HG02885 (cell line): Measurements from ENCODE around the gene DSG2.

Experiments used
- ATAC-seq: cut with Tn5 transposase; IDR thresholded peaks from one replicate; pipeline ENCODE4 v1.9.1; 2021; ENCODE audit warnings: mild to moderate bottlenecking; ENCODE audit not compliant: unreplicated experiment, poor library complexity

DSG2 gene

DNA sequence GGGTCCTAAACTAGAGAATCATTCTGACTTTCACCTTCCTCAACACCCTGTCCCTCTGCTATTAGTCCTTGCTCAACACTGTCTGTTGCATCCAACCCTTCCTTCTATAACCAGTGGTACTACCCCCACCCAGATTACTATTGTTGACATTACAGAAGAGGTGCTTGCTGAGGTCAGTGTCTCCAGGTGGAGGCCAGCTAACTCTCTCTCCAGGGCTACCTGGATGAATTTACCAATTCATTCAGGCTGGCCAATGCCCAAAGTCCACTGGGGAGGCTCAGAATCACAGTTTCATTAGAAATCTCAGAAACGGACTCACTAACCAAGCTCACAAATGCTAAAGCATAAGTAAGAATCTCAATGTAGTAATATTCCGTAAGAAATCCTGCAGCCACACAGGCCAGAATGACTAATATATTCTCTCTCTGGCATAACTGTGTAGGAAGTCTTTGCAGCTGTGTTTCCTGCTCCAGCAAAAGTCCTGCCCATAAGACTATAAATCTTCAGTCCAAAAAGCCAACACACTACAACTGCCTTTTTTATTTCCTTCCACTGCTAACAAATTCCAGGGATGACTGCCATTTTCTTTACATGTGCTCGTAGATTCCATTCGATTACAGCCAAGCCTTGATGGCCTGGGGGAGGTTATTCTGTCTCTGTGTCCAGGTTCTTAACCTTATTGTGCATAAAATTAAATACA, 83.7 kb downstream of the DSG2 start:
- ATAC-seq = no peak

DNA sequence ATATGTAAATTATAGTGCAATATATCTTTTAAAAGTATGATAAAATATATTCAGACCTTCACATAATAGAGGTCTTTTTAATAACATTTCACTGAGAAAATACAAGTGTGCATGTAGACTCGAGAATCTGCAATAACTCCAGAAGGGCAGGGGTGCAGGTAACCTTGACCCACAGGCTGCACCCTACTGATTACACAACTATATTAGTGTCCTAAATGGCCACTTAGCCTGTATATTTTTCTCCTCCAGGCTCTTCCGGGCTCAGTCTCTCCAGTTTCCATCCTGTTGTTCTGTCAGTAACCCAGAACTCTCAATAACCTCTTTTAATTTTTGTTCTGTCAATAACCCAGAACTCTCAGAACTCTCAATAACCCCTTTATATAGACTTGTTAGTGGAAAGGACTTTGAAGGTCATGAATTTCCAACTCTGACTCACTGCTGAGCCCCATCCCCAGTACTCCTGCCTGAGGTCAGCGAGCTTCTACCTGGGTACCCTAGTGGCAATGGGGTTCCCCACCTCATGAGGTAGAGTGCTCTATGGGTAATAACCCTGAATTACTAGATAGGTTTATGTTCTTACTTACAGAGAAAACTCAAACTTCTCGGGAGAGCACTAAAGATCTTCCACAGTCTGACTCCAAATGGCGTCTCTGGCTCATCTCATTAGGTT, 85.3 kb downstream of the DSG2 start:
- no peak for ATAC-seq

DNA sequence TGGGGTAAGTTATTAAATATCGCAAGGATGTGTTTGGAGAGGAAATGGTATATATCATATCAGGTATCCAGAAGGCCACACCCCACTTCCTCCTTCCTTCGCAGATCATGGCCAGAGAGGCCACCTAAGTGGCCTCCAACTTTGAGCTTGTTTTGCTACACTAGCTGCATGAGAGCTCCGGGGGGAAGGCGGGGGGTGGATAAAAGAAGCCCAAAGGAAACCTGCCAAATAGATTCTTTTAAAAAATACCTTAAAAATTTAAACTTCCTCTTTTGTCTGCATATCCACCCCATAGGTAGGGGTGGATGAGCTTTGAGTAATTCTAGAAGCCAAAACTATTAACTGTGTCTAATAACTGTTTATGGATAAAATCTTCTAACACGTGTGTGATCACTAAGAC, 88.0 kb downstream of the DSG2 start:
- no peak for ATAC-seq

DNA sequence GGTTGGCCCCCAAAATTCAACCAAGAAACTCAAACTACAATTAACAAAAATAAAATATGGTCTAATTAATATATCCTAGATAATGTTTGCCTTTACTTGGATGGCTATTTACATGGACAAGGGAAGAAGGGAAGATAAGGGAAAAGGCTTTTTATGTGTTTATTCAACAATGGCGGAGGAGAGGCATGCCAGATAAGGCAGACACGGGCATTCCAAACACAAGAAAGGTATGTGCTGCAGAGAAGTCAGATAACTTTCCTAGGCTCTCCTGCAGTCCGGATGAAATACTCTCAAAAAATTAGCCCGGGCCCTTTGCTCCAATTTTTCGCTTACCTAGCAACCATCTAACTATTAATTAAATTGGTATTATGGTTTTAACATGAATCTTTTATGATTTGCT, 88.6 kb downstream of the DSG2 start:
- no peak for ATAC-seq

DNA sequence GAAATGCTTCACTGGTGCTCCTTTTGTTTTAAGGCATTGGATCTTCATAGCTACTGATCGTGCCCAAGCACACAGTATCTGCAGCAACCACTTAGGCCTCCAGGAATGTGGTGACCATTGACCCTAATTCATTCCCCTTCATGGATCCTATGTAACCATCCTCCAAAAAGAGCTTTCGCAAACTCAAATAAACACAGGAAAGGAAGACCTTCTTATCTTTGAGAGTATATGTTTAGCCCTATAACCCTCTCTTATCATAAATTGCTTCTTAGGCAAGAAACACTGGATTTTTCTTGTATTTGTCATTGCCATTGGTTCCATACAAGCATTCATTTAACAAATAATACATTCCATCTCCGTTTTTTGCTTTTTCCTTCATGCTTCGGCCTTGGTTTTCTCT, 89.6 kb downstream of the DSG2 start:
- ATAC-seq = no peak

DNA sequence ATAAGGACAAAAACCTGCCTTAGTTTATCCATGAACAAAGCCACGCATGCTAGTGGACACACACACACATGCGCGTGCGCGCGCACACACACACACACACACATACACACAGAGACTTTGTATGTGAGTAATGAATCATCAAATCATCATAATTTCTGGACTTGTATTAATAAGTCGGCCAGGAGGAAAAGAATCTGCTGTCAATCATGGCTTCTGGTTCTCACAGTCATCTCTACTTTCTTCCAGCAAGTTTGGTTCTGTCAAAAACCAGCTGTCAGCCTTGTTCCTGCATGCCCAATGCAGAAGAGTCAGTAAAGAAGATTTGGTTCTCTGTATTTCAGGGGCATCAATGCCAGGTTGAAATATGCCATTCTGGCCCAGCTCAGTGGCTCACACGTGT, 92.6 kb downstream of the DSG2 start:
- ATAC-seq = no peak

DNA sequence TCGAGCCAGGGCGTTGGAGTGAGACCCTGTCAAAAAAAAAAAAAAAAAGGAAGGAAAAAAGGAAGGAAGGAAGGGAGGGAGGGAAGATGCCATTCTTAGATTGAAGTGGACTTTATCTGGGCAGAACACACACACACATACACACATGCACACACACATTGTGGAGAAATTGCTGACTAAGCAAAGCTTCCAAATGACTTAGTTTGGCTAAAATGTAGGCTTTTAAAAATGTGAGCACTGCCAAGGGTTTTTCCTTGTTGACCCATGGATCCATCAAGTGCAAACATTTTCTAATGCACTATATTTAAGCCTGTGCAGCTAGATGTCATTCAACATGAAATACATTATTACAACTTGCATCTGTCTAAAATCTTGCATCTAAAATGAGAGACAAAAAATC, 93.1 kb downstream of the DSG2 start:
- ATAC-seq = no peak

DNA sequence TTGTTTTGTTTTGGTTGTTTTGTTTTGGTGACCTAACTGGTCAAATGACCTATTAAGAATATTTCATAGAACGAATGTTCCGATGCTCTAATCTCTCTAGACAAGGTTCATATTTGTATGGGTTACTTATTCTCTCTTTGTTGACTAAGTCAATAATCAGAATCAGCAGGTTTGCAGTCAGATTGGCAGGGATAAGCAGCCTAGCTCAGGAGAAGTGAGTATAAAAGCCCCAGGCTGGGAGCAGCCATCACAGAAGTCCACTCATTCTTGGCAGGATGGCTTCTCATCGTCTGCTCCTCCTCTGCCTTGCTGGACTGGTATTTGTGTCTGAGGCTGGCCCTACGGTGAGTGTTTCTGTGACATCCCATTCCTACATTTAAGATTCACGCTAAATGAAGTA, 93.7 kb downstream of the DSG2 start, which contains the start of gene TTR:
Gene TTR (plus strand): TSS at position 250 of the 400 bp plus-strand sequence. CDS start 26 bp downstream, at position 276.
- ATAC-seq = no peak

DNA sequence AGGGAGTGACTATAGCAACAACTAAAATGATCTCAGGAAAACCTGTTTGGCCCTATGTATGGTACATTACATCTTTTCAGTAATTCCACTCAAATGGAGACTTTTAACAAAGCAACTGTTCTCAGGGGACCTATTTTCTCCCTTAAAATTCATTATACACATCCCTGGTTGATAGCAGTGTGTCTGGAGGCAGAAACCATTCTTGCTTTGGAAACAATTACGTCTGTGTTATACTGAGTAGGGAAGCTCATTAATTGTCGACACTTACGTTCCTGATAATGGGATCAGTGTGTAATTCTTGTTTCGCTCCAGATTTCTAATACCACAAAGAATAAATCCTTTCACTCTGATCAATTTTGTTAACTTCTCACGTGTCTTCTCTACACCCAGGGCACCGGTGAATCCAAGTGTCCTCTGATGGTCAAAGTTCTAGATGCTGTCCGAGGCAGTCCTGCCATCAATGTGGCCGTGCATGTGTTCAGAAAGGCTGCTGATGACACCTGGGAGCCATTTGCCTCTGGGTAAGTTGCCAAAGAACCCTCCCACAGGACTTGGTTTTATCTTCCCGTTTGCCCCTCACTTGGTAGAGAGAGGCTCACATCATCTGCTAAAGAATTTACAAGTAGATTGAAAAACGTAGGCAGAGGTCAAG, 94.7 kb downstream of the DSG2 start:
- ATAC-seq = no peak

DNA sequence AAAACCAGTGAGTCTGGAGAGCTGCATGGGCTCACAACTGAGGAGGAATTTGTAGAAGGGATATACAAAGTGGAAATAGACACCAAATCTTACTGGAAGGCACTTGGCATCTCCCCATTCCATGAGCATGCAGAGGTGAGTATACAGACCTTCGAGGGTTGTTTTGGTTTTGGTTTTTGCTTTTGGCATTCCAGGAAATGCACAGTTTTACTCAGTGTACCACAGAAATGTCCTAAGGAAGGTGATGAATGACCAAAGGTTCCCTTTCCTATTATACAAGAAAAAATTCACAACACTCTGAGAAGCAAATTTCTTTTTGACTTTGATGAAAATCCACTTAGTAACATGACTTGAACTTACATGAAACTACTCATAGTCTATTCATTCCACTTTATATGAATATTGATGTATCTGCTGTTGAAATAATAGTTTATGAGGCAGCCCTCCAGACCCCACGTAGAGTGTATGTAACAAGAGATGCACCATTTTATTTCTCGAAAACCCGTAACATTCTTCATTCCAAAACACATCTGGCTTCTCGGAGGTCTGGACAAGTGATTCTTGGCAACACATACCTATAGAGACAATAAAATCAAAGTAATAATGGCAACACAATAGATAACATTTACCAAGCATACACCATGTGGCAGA, 97.3 kb downstream of the DSG2 start:
- no peak for ATAC-seq

DNA sequence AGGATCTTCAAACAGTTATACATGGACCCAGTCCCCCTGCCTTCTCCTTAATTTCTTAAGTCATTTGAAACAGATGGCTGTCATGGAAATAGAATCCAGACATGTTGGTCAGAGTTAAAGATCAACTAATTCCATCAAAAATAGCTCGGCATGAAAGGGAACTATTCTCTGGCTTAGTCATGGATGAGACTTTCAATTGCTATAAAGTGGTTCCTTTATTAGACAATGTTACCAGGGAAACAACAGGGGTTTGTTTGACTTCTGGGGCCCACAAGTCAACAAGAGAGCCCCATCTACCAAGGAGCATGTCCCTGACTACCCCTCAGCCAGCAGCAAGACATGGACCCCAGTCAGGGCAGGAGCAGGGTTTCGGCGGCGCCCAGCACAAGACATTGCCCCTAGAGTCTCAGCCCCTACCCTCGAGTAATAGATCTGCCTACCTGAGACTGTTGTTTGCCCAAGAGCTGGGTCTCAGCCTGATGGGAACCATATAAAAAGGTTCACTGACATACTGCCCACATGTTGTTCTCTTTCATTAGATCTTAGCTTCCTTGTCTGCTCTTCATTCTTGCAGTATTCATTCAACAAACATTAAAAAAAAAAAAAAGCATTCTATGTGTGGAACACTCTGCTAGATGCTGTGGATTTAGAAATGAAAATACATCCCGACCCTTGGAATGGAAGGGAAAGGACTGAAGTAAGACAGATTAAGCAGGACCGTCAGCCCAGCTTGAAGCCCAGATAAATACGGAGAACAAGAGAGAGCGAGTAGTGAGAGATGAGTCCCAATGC, 98.3 kb downstream of the DSG2 start:
- ATAC-seq = no peak

DNA sequence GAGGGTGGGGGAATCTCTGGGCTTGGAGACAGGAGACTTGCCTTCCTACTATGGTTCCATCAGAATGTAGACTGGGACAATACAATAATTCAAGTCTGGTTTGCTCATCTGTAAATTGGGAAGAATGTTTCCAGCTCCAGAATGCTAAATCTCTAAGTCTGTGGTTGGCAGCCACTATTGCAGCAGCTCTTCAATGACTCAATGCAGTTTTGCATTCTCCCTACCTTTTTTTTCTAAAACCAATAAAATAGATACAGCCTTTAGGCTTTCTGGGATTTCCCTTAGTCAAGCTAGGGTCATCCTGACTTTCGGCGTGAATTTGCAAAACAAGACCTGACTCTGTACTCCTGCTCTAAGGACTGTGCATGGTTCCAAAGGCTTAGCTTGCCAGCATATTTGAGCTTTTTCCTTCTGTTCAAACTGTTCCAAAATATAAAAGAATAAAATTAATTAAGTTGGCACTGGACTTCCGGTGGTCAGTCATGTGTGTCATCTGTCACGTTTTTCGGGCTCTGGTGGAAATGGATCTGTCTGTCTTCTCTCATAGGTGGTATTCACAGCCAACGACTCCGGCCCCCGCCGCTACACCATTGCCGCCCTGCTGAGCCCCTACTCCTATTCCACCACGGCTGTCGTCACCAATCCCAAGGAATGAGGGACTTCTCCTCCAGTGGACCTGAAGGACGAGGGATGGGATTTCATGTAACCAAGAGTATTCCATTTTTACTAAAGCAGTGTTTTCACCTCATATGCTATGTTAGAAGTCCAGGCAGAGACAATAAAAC, 100.2 kb downstream of the DSG2 start:
- no peak for ATAC-seq
